GM18511 (cell line): ENCODE data around the gene PTH1R.

ENCODE experiments used
- ATAC-seq: cut with Tn5 transposase; IDR thresholded peaks from one replicate; pipeline ENCODE4 v1.9.1; 2021; ENCODE audit warnings: mild to moderate bottlenecking, moderate library complexity; ENCODE audit not compliant: unreplicated experiment

PTH1R gene

GRCh38 chr3:46849686-46850467, 27.6 kb upstream of the PTH1R start:
- no peak for ATAC-seq

- ATAC-seq = no peak
These were observed 27.1 kb upstream of the PTH1R start for GRCh38 chr3:46850468-46850779.

DNA sequence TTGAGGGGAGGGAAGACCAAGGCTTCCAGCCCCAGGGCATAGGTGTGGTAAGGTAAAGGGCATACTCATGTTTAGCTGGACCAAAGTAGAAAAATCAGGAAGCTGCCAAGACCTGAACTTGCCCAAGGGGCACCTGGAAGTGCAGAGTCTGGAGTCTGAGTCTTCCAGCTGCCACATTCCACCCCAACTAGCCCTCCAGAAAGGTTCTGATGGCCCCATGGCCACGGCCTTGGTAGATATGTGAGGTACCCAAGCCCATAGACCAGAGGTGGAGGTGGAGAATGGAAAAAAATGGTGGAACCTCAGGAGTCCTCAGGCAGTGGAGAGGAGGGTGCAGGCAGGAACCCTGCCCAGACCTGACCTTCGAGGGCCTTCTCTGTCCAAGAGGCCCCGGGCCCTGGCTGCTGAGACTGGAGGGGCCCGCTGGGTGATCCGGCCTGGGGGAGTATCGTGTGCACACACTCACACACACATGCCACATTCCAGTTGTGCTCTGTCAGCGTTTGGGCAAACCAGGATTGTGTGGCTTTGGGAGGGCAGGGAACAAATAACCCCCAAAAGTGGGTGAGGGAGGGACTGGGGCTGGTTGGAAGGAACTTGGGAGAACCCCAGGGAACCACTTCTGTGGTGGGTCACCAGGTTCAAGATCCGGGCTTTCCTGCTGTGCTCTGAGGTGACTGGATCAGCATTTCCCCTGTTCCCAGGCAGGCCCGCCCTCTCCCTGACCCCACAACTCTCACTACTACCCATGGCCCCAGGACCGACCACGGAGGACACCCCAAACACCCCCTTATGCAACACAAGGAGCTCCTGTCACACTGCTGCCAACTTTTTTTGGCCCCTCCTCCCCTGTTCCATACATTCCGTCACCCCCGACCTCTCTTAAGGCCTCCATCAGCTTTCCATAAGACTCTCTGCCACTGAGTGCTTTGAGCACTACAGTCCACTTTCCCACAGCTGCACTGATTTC, 25.9 kb upstream of the PTH1R start:
- ATAC-seq = no peak

DNA sequence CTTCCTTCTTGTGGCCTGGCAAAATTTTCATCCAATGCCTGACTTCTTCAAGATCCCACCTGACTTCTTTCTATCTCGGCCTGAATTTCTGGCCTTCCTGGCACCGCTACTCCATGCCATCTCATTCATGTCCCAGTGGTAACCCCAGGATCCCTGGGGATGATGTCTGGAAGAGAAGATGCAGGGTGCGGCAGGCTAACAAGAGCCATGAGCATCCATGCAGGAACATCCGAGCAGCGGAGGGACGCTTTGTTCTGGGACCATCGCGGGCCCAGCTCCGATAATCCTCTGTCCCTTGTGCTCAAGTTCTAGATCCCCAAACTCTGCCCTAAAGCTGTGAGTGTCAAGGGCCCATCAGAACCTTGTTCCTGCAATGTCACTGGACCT, 25.2 kb upstream of the PTH1R start:
- ATAC-seq = no peak

- no peak for ATAC-seq
These were observed 24.6 kb upstream of the PTH1R start for GRCh38 chr3:46852839-46853355.

- no peak for ATAC-seq
These were observed 23.8 kb upstream of the PTH1R start for GRCh38 chr3:46853441-46854415.

GRCh38 chr3:46854555-46854991, 22.9 kb upstream of the PTH1R start:
- no peak for ATAC-seq

GRCh38 chr3:46856576-46857471, 20.7 kb upstream of the PTH1R start:
- no peak for ATAC-seq

DNA sequence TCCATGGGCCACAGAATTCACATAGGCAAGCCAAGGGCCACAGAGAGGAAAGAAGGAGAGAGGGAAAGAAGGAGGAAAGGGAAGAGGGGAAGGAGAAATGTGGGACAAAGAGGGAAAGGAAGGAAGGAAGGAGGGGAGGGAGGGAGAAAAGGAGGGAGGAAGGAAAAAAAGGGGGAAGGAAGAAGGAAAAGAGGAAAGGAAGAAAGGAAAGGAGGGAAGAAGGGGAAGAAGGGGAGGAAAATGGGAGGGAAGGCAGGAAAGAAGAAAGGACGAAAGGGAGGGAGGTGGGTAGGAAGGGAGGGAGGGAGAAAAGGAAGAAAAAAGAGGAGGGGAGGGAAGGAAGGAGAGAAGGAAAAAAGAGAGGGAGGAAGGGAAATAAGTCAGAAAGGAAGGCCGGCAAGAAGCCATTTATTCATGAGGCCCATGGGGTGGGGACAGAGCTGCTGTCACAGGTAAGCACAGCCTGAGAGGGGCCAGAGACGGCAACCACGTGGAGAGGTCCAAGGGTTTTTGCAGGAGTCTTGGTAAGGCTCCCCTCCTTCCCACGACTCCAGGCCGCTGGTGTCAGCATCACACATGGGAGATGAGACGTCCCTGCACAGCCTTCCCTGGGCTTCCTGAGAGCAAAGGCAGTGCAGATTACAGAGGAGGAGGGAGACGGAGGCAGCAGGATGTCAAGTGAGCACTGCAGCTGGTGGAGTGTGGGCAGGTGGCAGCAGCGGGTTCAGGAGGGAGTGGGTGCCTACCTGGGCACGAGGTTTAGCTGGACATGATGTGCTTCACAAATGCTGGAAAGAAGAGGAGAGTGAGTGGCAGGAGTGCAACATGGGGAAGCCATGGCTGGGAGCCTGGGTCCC, 19.8 kb upstream of the PTH1R start:
- ATAC-seq = no peak

DNA sequence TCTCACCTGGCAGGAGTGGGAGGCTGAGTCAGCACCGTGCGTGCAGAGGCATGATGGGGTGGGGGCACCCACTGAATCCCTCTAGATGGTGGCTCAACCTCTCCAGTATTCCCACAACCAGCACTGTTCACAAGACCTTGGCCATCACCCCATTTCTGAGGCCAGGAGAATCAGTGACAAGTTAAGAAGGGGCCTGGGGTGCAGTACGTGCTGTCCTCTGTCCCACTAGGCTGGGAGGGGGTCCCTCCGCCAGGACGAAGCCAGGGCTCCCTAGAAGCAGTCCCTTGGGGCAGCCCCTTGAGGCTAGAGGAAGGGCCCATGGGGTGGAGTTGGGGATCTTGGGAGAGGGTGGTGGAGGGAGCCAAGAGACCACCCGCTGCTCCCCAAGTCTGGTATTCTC, 19.1 kb upstream of the PTH1R start:
- ATAC-seq = no peak

DNA sequence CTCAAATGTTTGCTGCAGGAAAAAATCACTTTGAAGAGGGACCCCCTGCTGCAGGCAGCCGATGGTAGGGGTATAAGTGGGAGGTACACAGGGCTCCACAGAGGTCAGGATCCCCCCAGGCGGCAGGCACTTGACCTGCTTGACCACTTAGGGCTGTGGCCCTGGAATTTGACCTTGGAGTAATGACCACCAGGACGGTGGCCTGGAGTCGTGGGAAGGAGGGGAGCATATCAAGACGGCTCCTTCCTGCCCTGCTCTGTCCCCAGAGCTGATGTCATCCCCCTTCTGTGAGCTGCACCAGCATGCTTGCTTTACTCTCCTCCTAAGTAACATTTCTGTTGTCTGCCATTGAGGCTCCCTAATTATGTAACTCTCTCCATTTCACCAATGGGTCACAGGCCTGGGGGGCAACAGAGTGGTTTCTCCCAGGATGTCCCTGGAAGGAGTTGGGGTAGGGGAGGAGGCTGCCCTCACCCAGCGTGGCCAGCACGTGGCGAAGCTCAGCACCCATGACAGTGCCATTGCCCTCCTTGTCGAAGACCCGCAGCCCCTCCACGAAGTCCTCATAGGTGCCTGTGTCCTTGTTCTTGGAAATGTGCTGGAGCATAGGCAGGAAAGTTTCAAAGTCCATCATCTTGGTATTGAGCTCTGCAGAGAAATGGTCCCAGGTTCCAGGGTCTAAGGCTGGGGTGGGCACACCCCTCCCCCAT, 18.4 kb upstream of the PTH1R start:
- ATAC-seq = no peak

DNA sequence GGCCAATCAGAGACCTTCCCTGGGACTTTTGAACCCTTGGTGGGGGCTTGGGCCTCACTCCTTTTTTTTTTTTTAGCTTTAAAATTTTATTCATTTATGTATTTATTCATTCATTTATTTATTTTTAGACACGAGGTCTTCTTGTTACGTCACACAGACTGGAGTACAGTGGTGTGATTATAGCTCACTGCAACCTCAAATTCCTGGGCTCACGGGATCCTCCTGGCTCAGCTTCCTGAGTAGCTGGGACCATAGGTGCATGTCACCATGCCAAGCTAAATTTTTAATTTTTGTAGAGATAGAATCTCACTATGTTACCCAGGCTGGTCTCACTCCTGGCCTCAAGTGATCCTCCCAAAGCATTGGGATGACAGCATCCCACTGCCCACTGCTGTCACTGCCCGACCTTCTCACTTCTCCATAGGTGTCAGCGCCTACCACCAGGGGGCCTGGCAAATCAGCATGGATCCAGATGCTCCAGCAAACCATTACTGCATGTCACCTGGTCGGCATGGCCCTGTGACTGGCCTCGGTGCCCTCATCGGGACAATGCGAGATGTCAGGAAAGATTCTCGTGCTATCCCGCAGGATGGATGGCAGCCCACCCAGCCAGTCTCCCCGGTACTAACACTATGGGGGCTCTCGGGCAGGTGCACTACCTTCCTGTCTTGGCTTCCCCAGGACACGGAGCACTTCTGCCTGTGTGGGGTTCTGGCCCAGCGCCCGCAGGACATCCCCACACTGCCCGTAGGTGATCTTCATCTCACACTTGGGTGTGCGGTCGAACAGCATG, 17.3 kb upstream of the PTH1R start:
- no peak for ATAC-seq

- ATAC-seq = no peak
These were observed 16.5 kb upstream of the PTH1R start for GRCh38 chr3:46860810-46861604.

DNA sequence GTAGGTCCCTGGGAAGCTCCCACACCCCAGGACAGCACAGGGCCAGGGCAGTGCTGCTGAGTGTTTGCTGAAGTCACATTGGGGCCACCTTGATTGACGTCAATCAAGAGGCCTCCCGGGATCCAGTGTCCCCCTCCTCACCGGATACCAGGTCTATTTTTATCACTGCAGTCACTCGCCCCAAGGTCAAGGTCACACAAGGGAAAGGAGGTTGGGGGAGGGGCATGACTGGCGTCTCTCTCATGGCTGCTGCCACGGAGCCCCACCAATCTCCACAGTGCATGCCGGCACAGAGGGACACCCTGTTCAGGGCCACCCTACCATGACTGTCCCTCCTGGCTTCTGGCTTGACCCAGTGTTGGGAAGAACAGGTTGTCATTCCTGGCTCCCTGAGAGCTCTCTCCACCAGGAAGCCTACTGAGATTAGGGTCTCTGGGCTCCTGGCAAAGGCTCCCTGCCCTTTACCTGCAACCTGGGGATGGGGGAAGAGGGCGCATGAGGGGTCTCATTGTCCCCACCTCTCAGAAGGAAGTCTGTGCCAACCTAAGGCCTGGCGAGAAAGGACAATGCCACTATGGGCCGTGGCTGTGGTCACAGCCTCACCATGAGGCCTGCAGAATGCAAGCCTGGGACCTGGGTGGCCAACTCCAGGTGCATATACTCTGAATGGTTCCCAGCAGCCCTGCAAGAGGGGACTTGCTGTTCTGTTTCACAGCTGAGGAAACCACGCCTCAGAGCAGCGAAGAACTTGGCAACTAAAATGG, 15.7 kb upstream of the PTH1R start:
- no peak for ATAC-seq

- no peak for ATAC-seq
These were observed 15.0 kb upstream of the PTH1R start for GRCh38 chr3:46862369-46863025.
